Panc1 (cell line): ENCODE measurements around the gene GPR61.

Experiments
- POLR2AphosphoS5 ChIP-seq: IDR thresholded peaks from 2 replicates; pipeline ENCODE4 v1.6.1; 2012; ENCODE audit warnings: mild to moderate bottlenecking, low read depth, low read length, moderate library complexity
- TF ChIP-seq, protein P1 (sequence below): fragments of 450-650 bp; IDR thresholded peaks from 2 replicates; pipeline ENCODE4 v1.5.1; 2017; ENCODE audit warnings: mild to moderate bottlenecking
- TF ChIP-seq, protein P2 (sequence below), 2 experiments: IDR thresholded peaks; 2 replicates each; pipeline ENCODE4 v1.6.1; 2011 to 2012; ENCODE audit warnings: low read depth in 2 of 2, control low read depth in 1 of 2, low read length in 1 of 2, mild to moderate bottlenecking in 1 of 2, moderate library complexity in 1 of 2; ENCODE audit not compliant: insufficient read depth in 1 of 2

DNA sequence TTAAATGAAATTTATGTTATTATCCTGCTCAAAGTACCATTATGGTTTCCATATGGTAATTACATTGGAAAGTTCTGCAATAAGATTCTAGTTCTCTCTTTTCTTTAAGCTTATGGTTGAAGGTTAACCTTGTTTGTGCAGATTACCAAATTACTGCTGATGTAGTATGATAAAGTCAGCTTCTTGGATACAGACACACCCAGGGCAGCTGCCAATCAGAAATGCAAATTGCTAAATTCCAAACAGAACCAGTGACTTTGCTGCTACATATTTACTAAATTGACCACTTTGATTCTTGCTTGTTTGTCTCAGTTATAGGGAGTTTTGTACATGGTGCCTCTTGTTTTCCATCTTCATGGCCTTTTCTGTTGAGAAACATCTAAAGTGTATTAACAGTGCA, 53.2 kb downstream of the GPR61 start:
- TF ChIP-seq, protein P1, sequence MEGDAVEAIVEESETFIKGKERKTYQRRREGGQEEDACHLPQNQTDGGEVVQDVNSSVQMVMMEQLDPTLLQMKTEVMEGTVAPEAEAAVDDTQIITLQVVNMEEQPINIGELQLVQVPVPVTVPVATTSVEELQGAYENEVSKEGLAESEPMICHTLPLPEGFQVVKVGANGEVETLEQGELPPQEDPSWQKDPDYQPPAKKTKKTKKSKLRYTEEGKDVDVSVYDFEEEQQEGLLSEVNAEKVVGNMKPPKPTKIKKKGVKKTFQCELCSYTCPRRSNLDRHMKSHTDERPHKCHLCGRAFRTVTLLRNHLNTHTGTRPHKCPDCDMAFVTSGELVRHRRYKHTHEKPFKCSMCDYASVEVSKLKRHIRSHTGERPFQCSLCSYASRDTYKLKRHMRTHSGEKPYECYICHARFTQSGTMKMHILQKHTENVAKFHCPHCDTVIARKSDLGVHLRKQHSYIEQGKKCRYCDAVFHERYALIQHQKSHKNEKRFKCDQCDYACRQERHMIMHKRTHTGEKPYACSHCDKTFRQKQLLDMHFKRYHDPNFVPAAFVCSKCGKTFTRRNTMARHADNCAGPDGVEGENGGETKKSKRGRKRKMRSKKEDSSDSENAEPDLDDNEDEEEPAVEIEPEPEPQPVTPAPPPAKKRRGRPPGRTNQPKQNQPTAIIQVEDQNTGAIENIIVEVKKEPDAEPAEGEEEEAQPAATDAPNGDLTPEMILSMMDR, result no peak
- no peak for TF ChIP-seq POLR2AphosphoS5
- TF ChIP-seq, protein P2, sequence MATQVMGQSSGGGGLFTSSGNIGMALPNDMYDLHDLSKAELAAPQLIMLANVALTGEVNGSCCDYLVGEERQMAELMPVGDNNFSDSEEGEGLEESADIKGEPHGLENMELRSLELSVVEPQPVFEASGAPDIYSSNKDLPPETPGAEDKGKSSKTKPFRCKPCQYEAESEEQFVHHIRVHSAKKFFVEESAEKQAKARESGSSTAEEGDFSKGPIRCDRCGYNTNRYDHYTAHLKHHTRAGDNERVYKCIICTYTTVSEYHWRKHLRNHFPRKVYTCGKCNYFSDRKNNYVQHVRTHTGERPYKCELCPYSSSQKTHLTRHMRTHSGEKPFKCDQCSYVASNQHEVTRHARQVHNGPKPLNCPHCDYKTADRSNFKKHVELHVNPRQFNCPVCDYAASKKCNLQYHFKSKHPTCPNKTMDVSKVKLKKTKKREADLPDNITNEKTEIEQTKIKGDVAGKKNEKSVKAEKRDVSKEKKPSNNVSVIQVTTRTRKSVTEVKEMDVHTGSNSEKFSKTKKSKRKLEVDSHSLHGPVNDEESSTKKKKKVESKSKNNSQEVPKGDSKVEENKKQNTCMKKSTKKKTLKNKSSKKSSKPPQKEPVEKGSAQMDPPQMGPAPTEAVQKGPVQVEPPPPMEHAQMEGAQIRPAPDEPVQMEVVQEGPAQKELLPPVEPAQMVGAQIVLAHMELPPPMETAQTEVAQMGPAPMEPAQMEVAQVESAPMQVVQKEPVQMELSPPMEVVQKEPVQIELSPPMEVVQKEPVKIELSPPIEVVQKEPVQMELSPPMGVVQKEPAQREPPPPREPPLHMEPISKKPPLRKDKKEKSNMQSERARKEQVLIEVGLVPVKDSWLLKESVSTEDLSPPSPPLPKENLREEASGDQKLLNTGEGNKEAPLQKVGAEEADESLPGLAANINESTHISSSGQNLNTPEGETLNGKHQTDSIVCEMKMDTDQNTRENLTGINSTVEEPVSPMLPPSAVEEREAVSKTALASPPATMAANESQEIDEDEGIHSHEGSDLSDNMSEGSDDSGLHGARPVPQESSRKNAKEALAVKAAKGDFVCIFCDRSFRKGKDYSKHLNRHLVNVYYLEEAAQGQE (IDR thresholded peaks at IDR 0.05; ENCODE audit: insufficient read depth in 1 of 2, low read depth in 2 of 2, low read length in 1 of 2), result no peak
